Measurements from ENCODE around the gene PGRMC2. TPM values are rescaled to one million over a fixed set of nuclear protein-coding genes. Genes with fewer than 3 reads are reported as not detected.

PGRMC2 gene
- total and polyA plus RNA-seq, 2 of the 8 experiments (the other 6 are each of a cell fraction or from before 2014, with no cell fraction given) = 9.5 to 85.3 TPM

DNA sequence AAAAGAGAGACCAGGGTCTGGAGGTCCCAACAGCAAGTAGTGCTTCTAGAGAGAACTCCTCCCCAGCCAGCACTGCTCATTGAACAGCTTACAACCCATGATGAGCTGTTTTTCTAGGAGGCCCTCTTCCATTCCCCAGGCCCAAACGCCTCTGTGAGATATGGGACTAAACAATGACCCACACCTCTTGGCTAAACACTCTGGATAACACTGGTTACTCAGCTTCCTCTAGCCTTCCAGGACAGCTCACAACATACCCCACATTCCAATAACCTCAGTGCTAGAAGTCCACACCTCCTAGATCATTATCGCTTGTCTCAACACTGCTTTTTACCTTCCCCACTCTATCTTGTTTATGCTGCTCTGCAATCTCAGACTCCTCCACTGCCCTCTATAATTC is 35.4 kb upstream of the PGRMC2 start:
- no peaks in the 10 kb centered on the region for H4K20me1 ChIP-seq (replicated peaks in 1 of 2; ENCODE audit: control insufficient read depth in 1 of 2, insufficient read depth in 2 of 2, low read length in 2 of 2)
- no peak overlapping the region for H4K8ac ChIP-seq (ENCODE audit: extremely low read depth, insufficient read depth, low read length)
- no peaks in the 10 kb centered on the region for H3K79me1 ChIP-seq (ENCODE audit: low read depth, low read length)
- ChIA-PET CTCF (ENCODE audit: partially characterized antibody) (interaction anchor here (1.5 to 2.1 kb wide), 2 partner anchors 12 to 62 kb away, joined by 6 to 7 read pairs; no protein-coding TSS in a partner anchor), POLR2A (ENCODE audit: partially characterized antibody) (interaction anchor here (0.9 to 1.0 kb wide), 2 partner anchors 9 to 34 kb away, joined by 3 read pairs; no protein-coding TSS in a partner anchor)
- peaks cover 0 to 4% (median 3%) of the 10 kb centered on the region in 4 experiments; a peak in 3 of 7 replicates for H3K4me1 ChIP-seq (replicated peaks in 1 of 4; ENCODE audit: control insufficient read depth in 3 of 4, insufficient read depth in 4 of 4, low read length in 3 of 4)
- no peak overlapping the region for H2AK5ac ChIP-seq (ENCODE audit: low read depth, low read length)
- no peak overlapping the region for H4K91ac ChIP-seq (replicated peaks; ENCODE audit: insufficient read length, low read length)
- no peaks in the 10 kb centered on the region for H3K27me3 ChIP-seq (replicated peaks in 1 of 4; ENCODE audit: control insufficient read depth in 3 of 4, extremely low read depth in 1 of 4, insufficient read depth in 3 of 4, low read length in 3 of 4)
- 92% methylated on average over 2 of the region's 2 CpGs; no CpG with 5 or more reads in 1 of the 2 experiments for WGBS, 2 experiments (ENCODE audit: extremely low coverage in 1 of 2, insufficient coverage in 1 of 2, insufficient read length in 1 of 2, insufficient replicate concordance in 2 of 2, low coverage in 1 of 2, low lambda C conversion rate in 2 of 2, missing lambda C conversion rate in 1 of 2)
- H3K27ac ChIP-seq (ENCODE audit: low read depth, low read length) = no peak overlapping the region
- no peak overlapping the region for H4K5ac ChIP-seq (ENCODE audit: insufficient read length, low read depth, low read length)
- no peaks in the 10 kb centered on the region for H3K79me2 ChIP-seq (ENCODE audit: control insufficient read depth in 1 of 2, insufficient read depth in 2 of 2, low read length in 2 of 2)
- H2BK12ac ChIP-seq (ENCODE audit: low read depth, low read length) = no peak overlapping the region
- no peaks in the 10 kb centered on the region for H3K9me3 ChIP-seq (ENCODE audit: insufficient read depth in 2 of 2, low read depth in 1 of 2, low read length in 1 of 2)
- H3K9ac ChIP-seq (replicated peaks in 1 of 4; ENCODE audit: extremely low read depth in 1 of 4, low read depth in 3 of 4, low read length in 3 of 4) = no peak overlapping the region
- no peak overlapping the region for H3K14ac ChIP-seq (ENCODE audit: insufficient read length)
- FAIRE-seq (no peak), DNase-seq (ENCODE audit: low read depth in 1 of 2, low spot score in 2 of 2) (no peak)
- no peak overlapping the region for H2AFZ ChIP-seq (ENCODE audit: low read length)
- no peak overlapping the region for H2BK5ac ChIP-seq (ENCODE audit: low read depth, low read length)
- H3K36me3 ChIP-seq (ENCODE audit: control insufficient read depth in 2 of 4, insufficient read depth in 4 of 4, low read length in 3 of 4) = peaks cover 0 to 2% (median 0%) of the 10 kb centered on the region in 4 experiments; a peak in 1 of 8 replicates
- no peaks in the 10 kb centered on the region; the same call in 1 of the 2 replicates for H3K23me2 ChIP-seq (ENCODE audit: low read depth, low read length)
- H3K18ac ChIP-seq (ENCODE audit: extremely low read depth, low read length) = no peak overlapping the region
- H3K4ac ChIP-seq (replicated peaks; ENCODE audit: insufficient read length, low read depth, low read length) = no peak overlapping the region
- H2BK20ac ChIP-seq (ENCODE audit: low read length) = no peak overlapping the region
- H3K4me2 ChIP-seq (ENCODE audit: insufficient read depth in 1 of 2, low read depth in 2 of 2, low read length in 2 of 2) = no peak overlapping the region
- H3K56ac ChIP-seq (replicated peaks; ENCODE audit: insufficient read length, low read depth, low read length) = no peak overlapping the region
- no peak overlapping the region for H2BK120ac ChIP-seq (replicated peaks; ENCODE audit: low read depth, low read length)
- H3K4me3 ChIP-seq (ENCODE audit: extremely low read depth in 1 of 4, insufficient read depth in 2 of 4, low read depth in 3 of 4, low read length in 4 of 4) = no peak overlapping the region
- H2BK15ac ChIP-seq (ENCODE audit: low read length) = no peak overlapping the region
- H3K23ac ChIP-seq (ENCODE audit: insufficient read length) = no peak overlapping the region
- TF ChIP-seq, protein P1, sequence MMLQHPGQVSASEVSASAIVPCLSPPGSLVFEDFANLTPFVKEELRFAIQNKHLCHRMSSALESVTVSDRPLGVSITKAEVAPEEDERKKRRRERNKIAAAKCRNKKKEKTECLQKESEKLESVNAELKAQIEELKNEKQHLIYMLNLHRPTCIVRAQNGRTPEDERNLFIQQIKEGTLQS (IDR thresholded peaks at IDR 0.05; ENCODE audit: insufficient read depth, low read depth, low read length) = no peak
- TF ChIP-seq SP2 (IDR thresholded peaks at IDR 0.05; ENCODE audit: low read length) = no peak
- no peak for TF ChIP-seq HDAC2 (IDR thresholded peaks at IDR 0.05; ENCODE audit: borderline replicate concordance in 1 of 2, low read depth in 2 of 2, low read length in 2 of 2)
- TF ChIP-seq CHD2 (IDR thresholded peaks at IDR 0.05; ENCODE audit: low read length) = no peak
- TF ChIP-seq RXRA (IDR thresholded peaks at IDR 0.05; ENCODE audit: insufficient read depth, low read depth, low read length) = no peak
- TF ChIP-seq YY1 (IDR thresholded peaks at IDR 0.05; ENCODE audit: low read depth, low read length) = no peak
- TF ChIP-seq NRF1 (IDR thresholded peaks at IDR 0.05; ENCODE audit: low read depth, low read length) = no peak
- no peak for TF ChIP-seq KDM4A (IDR thresholded peaks at IDR 0.05; ENCODE audit: low read depth, low read length, severe bottlenecking)
- no peak for TF ChIP-seq KDM1A (IDR thresholded peaks at IDR 0.05; ENCODE audit: borderline replicate concordance, low read length)
- no peak for TF ChIP-seq RNF2 (IDR thresholded peaks at IDR 0.05; ENCODE audit: borderline replicate concordance, low read depth, low read length, missing control alignments, poor library complexity, severe bottlenecking)
- no peak for TF ChIP-seq POLR2AphosphoS5 (IDR thresholded peaks at IDR 0.05; ENCODE audit: low read depth, low read length)
- TF ChIP-seq EGR1 (IDR thresholded peaks at IDR 0.05; ENCODE audit: borderline replicate concordance, low read depth, low read length) = no peak
- no peak for TF ChIP-seq BACH1 (IDR thresholded peaks at IDR 0.05; ENCODE audit: low read length)
- TF ChIP-seq KDM5A (IDR thresholded peaks at IDR 0.05; ENCODE audit: low read length) = no peak
